IgD-negative memory B cell (primary cell): Measurements from ENCODE around the gene SH2D7. TPM values are rescaled to one million over a fixed set of nuclear protein-coding genes. Genes with fewer than 3 reads are reported as not detected.
A peak's percentile ranks its signal among the peaks of the same experiment; 100 is the strongest.
"Not testable (repeated sequence)": the region's sequence is repeated elsewhere in the genome, so short reads cannot be mapped to it uniquely, and the experiment has no call there.

ENCODE experiments used
- H3K27ac Mint-ChIP-seq, 3 donors: one replicate each; pipeline ENCODE4 v1.8.0; 2020 to 2022; ENCODE audit warnings: mild to moderate bottlenecking in 3 of 3, mixed read lengths in 3 of 3, moderate library complexity in 1 of 3
- H3K27me3 Mint-ChIP-seq: one replicate; pipeline ENCODE4 v1.8.0; 2021; ENCODE audit warnings: mixed read lengths
- H3K36me3 Mint-ChIP-seq: one replicate; pipeline ENCODE4 v1.8.0; 2020; ENCODE audit warnings: mild to moderate bottlenecking, mixed read lengths
- H3K4me1 Mint-ChIP-seq, 3 donors: one replicate each; pipeline ENCODE4 v1.8.0; 2020 to 2022; ENCODE audit warnings: mixed read lengths in 3 of 3, mild to moderate bottlenecking in 1 of 3
- H3K4me3 Mint-ChIP-seq, 4 donors: one replicate each; pipeline ENCODE4 v1.8.0; 2020 to 2022; ENCODE audit warnings: mild to moderate bottlenecking in 4 of 4, mixed read lengths in 4 of 4, moderate library complexity in 3 of 4
- H3K9me3 Mint-ChIP-seq, 3 donors: one replicate each; pipeline ENCODE4 v1.8.0; 2020 to 2021; ENCODE audit warnings: mixed read lengths in 3 of 3, mild to moderate bottlenecking in 1 of 3
- polyA plus RNA-seq: library from polyadenylated mRNA; unstranded; fragments of 300-500 nt; fragmentation: Illumina TruSeq; gene quantifications from one replicate; pipeline ENCODE4 v1.2.3, GENCODE V29; 2021

SH2D7 gene
- polyA plus RNA-seq, 1 donor from 2014 or later: not detected

DNA sequence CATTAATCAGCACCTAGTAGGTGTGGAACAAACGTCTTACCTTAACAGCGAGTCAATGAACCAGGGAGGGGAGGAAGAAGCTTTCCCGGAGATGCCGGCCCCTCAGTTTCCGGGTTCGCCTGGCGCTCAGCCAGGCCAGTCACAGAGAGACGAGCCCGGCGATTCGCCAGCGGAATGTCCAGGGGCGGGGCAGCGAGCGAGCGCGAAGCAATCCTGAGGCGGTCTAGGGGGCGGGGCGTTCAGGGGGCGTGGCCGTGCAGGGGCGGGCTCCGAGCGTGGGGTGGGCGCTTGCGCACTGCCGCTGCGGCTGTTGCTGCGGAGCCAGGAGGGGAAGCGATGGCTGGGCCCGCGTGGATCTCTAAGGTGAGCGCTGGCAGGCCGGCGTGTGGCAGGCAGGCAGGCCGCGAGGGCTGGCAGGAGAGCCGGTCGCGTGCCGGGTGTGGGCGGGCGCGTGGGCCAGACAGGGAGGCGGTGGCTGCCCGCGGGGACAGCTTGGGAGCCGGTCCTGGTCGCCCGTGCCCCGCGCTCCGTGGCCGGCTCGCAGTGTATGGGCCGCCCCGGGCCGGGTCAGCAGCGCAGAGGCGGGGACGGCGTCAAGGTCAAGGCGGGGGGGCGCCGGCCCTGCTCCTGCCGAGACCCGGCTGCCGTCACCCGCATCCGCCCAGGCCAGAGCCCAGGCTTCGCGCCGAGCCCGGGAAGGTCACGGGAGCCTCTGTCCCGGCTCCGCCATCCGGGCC, 56.9 kb downstream of the SH2D7 start, which contains the start of gene IDH3A:
Gene IDH3A, plus strand, starts transcription at position 295 of the 737 bp plus-strand sequence. Its CDS starts 42 bp downstream, at position 337.
- peaks cover 26 to 40% (median 30%) of the 10 kb centered on the region in 3 donors for H3K4me1 Mint-ChIP-seq
- no peaks in the 10 kb centered on the region for H3K27me3 Mint-ChIP-seq
- H3K27ac Mint-ChIP-seq: peak within 1 kb of the TSS; percentile 95 to 97 (median 96)

DNA sequence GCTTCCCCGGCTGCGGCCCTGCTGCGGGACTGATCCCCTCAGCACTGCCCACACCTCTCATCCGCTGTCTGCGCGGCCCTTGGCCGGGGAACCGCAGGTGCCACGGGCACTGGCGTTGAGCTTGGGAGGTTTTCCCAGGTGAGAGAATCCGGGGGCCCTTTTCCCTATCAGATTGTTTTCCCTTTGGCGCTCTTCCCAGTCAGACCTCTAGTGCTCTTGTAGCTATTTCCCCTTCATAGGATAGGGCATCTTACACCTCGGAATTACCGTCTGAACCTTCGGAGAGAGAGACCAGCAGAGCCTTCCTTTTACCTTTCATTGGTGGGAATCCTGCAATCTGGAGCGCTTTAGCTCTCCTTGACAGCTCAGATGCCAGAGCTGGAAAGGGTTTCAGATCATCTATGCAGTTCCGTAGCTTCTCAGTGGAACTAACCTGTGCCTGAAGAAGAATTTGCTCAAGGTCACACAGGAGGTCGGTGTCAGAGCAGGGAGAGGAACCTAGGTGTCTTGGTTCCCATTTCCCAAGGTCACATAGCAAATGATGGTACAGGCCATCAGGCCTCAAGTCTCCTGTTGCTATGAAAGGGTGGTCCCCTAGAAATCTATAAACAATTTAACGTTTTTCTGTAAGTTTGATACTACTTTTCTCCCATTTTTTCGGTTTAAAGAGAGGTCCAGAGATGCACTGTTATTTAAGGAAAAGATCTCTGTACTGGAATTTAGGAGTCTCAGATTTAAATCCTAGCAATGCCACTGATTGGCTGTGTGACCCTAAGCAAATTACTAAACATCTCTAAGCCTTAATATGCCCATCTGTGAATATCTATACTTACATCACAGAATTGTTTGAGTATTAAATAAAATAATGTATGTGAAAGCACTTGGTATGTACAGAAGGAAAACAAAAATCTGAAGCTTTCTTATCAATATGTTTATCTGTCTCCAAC, 57.7 kb downstream of the SH2D7 start:
- no peaks in the 10 kb centered on the region for H3K27me3 Mint-ChIP-seq
- H3K27ac Mint-ChIP-seq: peak overlapping the region; percentile 89 to 96 (median 96)

More for the DNA sequence above, 56.9 kb downstream of the SH2D7 start, which contains the start of gene IDH3A:
- H3K4me3 Mint-ChIP-seq: peak within 1 kb of the TSS; percentile 95 to 98 (median 98)
- no peaks in the 10 kb centered on the region for H3K9me3 Mint-ChIP-seq
- no peaks in the 10 kb centered on the region for H3K36me3 Mint-ChIP-seq

DNA sequence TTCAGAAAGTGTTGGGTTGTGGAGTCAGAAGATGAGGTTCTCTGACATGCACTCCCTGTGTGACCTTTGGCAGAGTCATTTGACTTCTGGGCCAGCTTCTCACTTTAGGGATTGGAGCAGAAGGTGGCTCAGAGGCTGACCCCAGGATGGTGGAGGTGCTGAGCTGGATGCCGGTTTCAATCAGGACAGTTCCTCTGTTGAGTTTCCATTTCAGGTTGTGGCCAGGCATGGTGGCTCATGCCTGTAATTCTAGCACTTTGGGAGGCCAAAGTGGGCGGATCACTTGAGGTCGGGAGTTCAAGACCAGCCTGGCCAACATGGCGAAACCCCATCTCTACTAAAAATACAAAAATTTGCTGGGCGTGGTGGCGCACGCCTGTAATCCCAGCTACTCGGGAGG, 58.7 kb downstream of the SH2D7 start:
- peak overlapping the region in 1 of 3 donors; percentile 96 for H3K27ac Mint-ChIP-seq
- H3K4me1 Mint-ChIP-seq: peaks cover 29 to 40% (median 31%) of the 10 kb centered on the region in 3 donors
- H3K9me3 Mint-ChIP-seq, H3K27me3 Mint-ChIP-seq, H3K36me3 Mint-ChIP-seq: not testable (repeated sequence)
- H3K4me3 Mint-ChIP-seq: peak overlapping the region; percentile 95 to 98 (median 96)

More for the DNA sequence above, 57.7 kb downstream of the SH2D7 start:
- Mint-ChIP-seq H3K36me3 (no peaks in the 10 kb centered on the region), H3K9me3 (no peaks in the 10 kb centered on the region), H3K4me3 (peak overlapping the region; percentile 95 to 98 (median 96)), H3K4me1 (peaks cover 27 to 40% (median 31%) of the 10 kb centered on the region in 3 donors)

Other genes with a start within 250 kb of the SH2D7 start
- gene TBC1D2B, start 14.8 kb upstream of the SH2D7 start, polyA plus RNA-seq: 1.7 TPM
- 5.7 TPM for gene CIB2, start 38.9 kb downstream of the SH2D7 start, polyA plus RNA-seq
- gene IDH3A, start 56.8 kb downstream of the SH2D7 start, polyA plus RNA-seq: 62.1 TPM
- not detected for gene ACSBG1, start 142.0 kb downstream of the SH2D7 start, polyA plus RNA-seq
- 4.7 TPM for gene DNAJA4, start 172.0 kb downstream of the SH2D7 start, polyA plus RNA-seq
- gene SKIC8, start 207.0 kb downstream of the SH2D7 start, polyA plus RNA-seq: 70.8 TPM
- not detected for gene CRABP1, start 247.8 kb downstream of the SH2D7 start, polyA plus RNA-seq